Liver (tissue), 9 donors: ENCODE results near the gene PTGIR. TPM values are rescaled to one million over a fixed set of nuclear protein-coding genes. Genes with fewer than 3 reads are reported as not detected.

ENCODE experiments used
- DNase-seq: peaks from one replicate; pipeline ENCODE4 v3.0.0-alpha.2; 2017; ENCODE audit warnings: low spot score
- H3K27ac ChIP-seq, 2 donors: one replicate each; pipeline ENCODE4 v1.7.0; 2013; ENCODE audit warnings: inconsistent platforms in 2 of 2, low read length in 2 of 2, control low read depth in 1 of 2, low read depth in 1 of 2, mild to moderate bottlenecking in 1 of 2
- H3K27me3 ChIP-seq, 4 donors: one replicate each; pipeline versions ENCODE4 v1.6.1 to v1.7.0; 2013; ENCODE audit warnings: low read length in 3 of 4, inconsistent platforms in 1 of 4, mild to moderate bottlenecking in 1 of 4, moderate library complexity in 1 of 4; ENCODE audit not compliant: control insufficient read depth in 4 of 4, insufficient read depth in 4 of 4
- H3K36me3 ChIP-seq, 4 donors: one replicate each; pipeline versions ENCODE4 v1.6.1 to v1.7.0; 2013; ENCODE audit warnings: low read length in 3 of 4, mild to moderate bottlenecking in 3 of 4, low read depth in 1 of 4, moderate library complexity in 1 of 4; ENCODE audit not compliant: control insufficient read depth in 4 of 4, insufficient read depth in 3 of 4
- H3K4me1 ChIP-seq, 4 donors: one replicate each; pipeline versions ENCODE4 v1.6.1 to v1.7.0; 2013; ENCODE audit warnings: low read length in 3 of 4, mild to moderate bottlenecking in 3 of 4, moderate library complexity in 1 of 4; ENCODE audit not compliant: control insufficient read depth in 4 of 4, insufficient read depth in 4 of 4
- H3K4me3 ChIP-seq, 3 donors: one replicate each; pipeline versions ENCODE4 v1.6.1 to v1.7.0; 2013; ENCODE audit warnings: low read length in 3 of 3, control low read depth in 1 of 3, low read depth in 1 of 3, mild to moderate bottlenecking in 1 of 3
- H3K9ac ChIP-seq, 2 donors: one replicate each; pipeline ENCODE4 v1.7.0; 2013; ENCODE audit warnings: low read length in 2 of 2, mild to moderate bottlenecking in 2 of 2, moderate library complexity in 2 of 2, control low read depth in 1 of 2, low read depth in 1 of 2
- H3K9me3 ChIP-seq, 4 donors: one replicate each; pipeline versions ENCODE4 v1.6.1 to v1.7.0; 2013; ENCODE audit warnings: low read length in 3 of 4; ENCODE audit not compliant: control insufficient read depth in 4 of 4
- ATF3 ChIP-seq: IDR thresholded peaks from 2 replicates; pipeline ENCODE4 v1.6.1; 2016; ENCODE audit warnings: antibody characterized with exemption
- CTCF ChIP-seq: fragments of 150-350 bp; IDR thresholded peaks from 2 replicates; pipeline ENCODE4 v1.5.1; 2017; ENCODE audit warnings: improper control_type of control experiment, low read depth, low read length; ENCODE audit not compliant: missing input control
- EGR1 ChIP-seq, 2 donors: IDR thresholded peaks; 2 replicates each; pipeline ENCODE4 v1.6.1; 2016 to 2018; ENCODE audit warnings: antibody characterized with exemption in 2 of 2, low read depth in 2 of 2
- FOXA1 ChIP-seq: IDR thresholded peaks from 2 replicates; pipeline ENCODE4 v1.6.1; 2016; ENCODE audit warnings: antibody characterized with exemption
- FOXA2 ChIP-seq: IDR thresholded peaks from 2 replicates; pipeline ENCODE4 v1.6.1; 2016; ENCODE audit warnings: antibody characterized with exemption
- GABPA ChIP-seq, 2 donors: IDR thresholded peaks in 1 of 2; conservative IDR thresholded peaks in 1 of 2; 2 replicates each; pipeline ENCODE4 v1.6.1; 2016; ENCODE audit warnings: antibody characterized with exemption in 2 of 2, mild to moderate bottlenecking in 1 of 2, moderate library complexity in 1 of 2
- HNF4A ChIP-seq, 2 donors: conservative IDR thresholded peaks; 2 replicates each; pipeline ENCODE4 v1.6.1; 2016; ENCODE audit warnings: antibody characterized with exemption in 2 of 2, mild to moderate bottlenecking in 2 of 2
- HNF4G ChIP-seq: IDR thresholded peaks from 2 replicates; pipeline ENCODE4 v1.6.1; 2016; ENCODE audit warnings: antibody characterized with exemption
- JUND ChIP-seq, 2 donors: IDR thresholded peaks; 2 replicates each; pipeline ENCODE4 v1.6.1; 2016; ENCODE audit warnings: antibody characterized with exemption in 2 of 2
- MAX ChIP-seq: IDR thresholded peaks from 2 replicates; pipeline ENCODE4 v1.6.1; 2016; ENCODE audit warnings: antibody characterized with exemption
- NR2F2 ChIP-seq: IDR thresholded peaks from 2 replicates; pipeline ENCODE4 v1.6.1; 2016; ENCODE audit warnings: antibody characterized with exemption
- RAD21 ChIP-seq, 2 donors: IDR thresholded peaks; 2 replicates each; pipeline ENCODE4 v1.6.1; 2016; ENCODE audit warnings: antibody characterized with exemption in 2 of 2, mild to moderate bottlenecking in 2 of 2
- REST ChIP-seq: IDR thresholded peaks from 2 replicates; pipeline ENCODE4 v1.6.1; 2016; ENCODE audit warnings: antibody characterized with exemption, mild to moderate bottlenecking
- RXRA ChIP-seq, 2 donors: IDR thresholded peaks; 2 replicates each; pipeline ENCODE4 v1.6.1; 2017 to 2018; ENCODE audit warnings: antibody characterized with exemption in 2 of 2, mild to moderate bottlenecking in 1 of 2
- SP1 ChIP-seq: IDR thresholded peaks from 2 replicates; pipeline ENCODE4 v1.6.1; 2018; ENCODE audit warnings: antibody characterized with exemption, mild to moderate bottlenecking
- TAF1 ChIP-seq: conservative IDR thresholded peaks from 2 replicates; pipeline ENCODE4 v1.6.1; 2016; ENCODE audit warnings: antibody characterized with exemption, mild to moderate bottlenecking
- YY1 ChIP-seq: IDR thresholded peaks from 2 replicates; pipeline ENCODE4 v1.6.1; 2016; ENCODE audit warnings: antibody characterized with exemption, mild to moderate bottlenecking
- ZBTB33 ChIP-seq: IDR thresholded peaks from 2 replicates; pipeline ENCODE4 v1.6.1; 2016; ENCODE audit warnings: antibody characterized with exemption
- WGBS: extraction: QIAGEN DNeasy Blood & Tissue Kit; methylation state at CpG from one replicate; pipeline ENCODE4 v1.1.7; 2013; 5-methylcytosine and 5-hydroxymethylcytosine counted together
- polyA plus RNA-seq, 2 donors: library from polyadenylated mRNA; stranded (reverse) in 1 of 2; unstranded in 1 of 2; fragments of 200-250 nt in 1 of 2; fragments of >200 nt in 1 of 2; fragmentation: Nextera tagmentation in 1 of 2; extraction: Ambion mirVana in 1 of 2; gene quantifications; one replicate each; pipeline versions ENCODE4 v1.2.1 to v1.2.3, GENCODE V29; 2013 to 2015
- total RNA-seq, 2 donors: library from RNA; depleted of rRNA; stranded (reverse); fragments of >200 nt; gene quantifications; one replicate each; pipeline ENCODE4 v1.2.3, GENCODE V29; 2014
- donor health status: healthy.
- donor health status: healthy.
- donor health status: healthy.
- donor health status: healthy.
- donor health status: healthy.

PTGIR gene
- total and polyA plus RNA-seq, 4 donors, result 1.4 to 5.9 (median 2.9) TPM

- 88% methylated on average over 3 of the region's 3 CpGs for WGBS
- Histone ChIP-seq H3K4me1 (no peaks in the 10 kb centered on the region), H3K9ac (no peak overlapping the region), H3K9me3 (no peaks in the 10 kb centered on the region), H3K27me3 (no peaks in the 10 kb centered on the region), H3K27ac (no peak overlapping the region), H3K36me3 (no peaks in the 10 kb centered on the region), H3K4me3 (no peak overlapping the region)
- no peak for TF ChIP-seq RAD21 (IDR thresholded peaks at IDR 0.05)
- no peak for TF ChIP-seq ZBTB33
- TF ChIP-seq HNF4G, result no peak
- no peak for TF ChIP-seq FOXA1
- no peak for TF ChIP-seq TAF1
- TF ChIP-seq EGR1 (IDR thresholded peaks at IDR 0.05; ENCODE audit: low read depth in 2 of 2), result no peak
- no peak for TF ChIP-seq CTCF
- TF ChIP-seq HNF4A (conservative IDR thresholded peaks at IDR 0.05), result no peak
- TF ChIP-seq GABPA (IDR thresholded peaks at IDR 0.05 in 1 of 2, conservative IDR thresholded peaks at IDR 0.05 in 1 of 2), result no peak
- TF ChIP-seq SP1, result no peak
- TF ChIP-seq RXRA (IDR thresholded peaks at IDR 0.05), result no peak
- no peak for TF ChIP-seq YY1
- TF ChIP-seq FOXA2, result no peak
- no peak for TF ChIP-seq MAX
- no peak for TF ChIP-seq REST
- TF ChIP-seq NR2F2, result no peak
- TF ChIP-seq ATF3, result no peak
- DNase-seq, result no peak
Observed at GRCh38 chr19:46587861-46588260, 37.0 kb downstream of the PTGIR start.

- Histone ChIP-seq H3K4me3 (no peak overlapping the region), H3K27me3 (no peaks in the 10 kb centered on the region), H3K36me3 (no peaks in the 10 kb centered on the region), H3K27ac (no peak overlapping the region), H3K9me3 (no peaks in the 10 kb centered on the region), H3K4me1 (no peaks in the 10 kb centered on the region), H3K9ac (no peak overlapping the region)
- DNase-seq, result no peak
- 82% methylated on average over 4 of the region's 4 CpGs for WGBS
- no peak for TF ChIP-seq FOXA1
- TF ChIP-seq HNF4A (conservative IDR thresholded peaks at IDR 0.05), result no peak
- TF ChIP-seq MAX, result no peak
- no peak for TF ChIP-seq ZBTB33
- no peak for TF ChIP-seq NR2F2
- TF ChIP-seq CTCF, result no peak
- TF ChIP-seq JUND (IDR thresholded peaks at IDR 0.05), result no peak
- no peak for TF ChIP-seq YY1
- no peak for TF ChIP-seq GABPA (IDR thresholded peaks at IDR 0.05 in 1 of 2, conservative IDR thresholded peaks at IDR 0.05 in 1 of 2)
Observed at GRCh38 chr19:46586294-46586693, 38.6 kb downstream of the PTGIR start.
